Retinal pigment epithelial cell (primary cell): Measurements from ENCODE around the gene CHAC1.

ENCODE experiments used
- DNase-seq: peaks from one replicate; pipeline ENCODE4 v3.0.0-alpha.2; 2010; ENCODE audit warnings: low read depth
- H3K4me3 ChIP-seq: 2 replicates; pipeline ENCODE4 v1.5.1; 2011; ENCODE audit warnings: mild to moderate bottlenecking, low read length, control low read depth, moderate library complexity
- CTCF ChIP-seq: conservative IDR thresholded peaks from 2 replicates; pipeline ENCODE4 v1.5.1; 2011; ENCODE audit warnings: low read depth, low read length, control low read depth, inconsistent platforms

CHAC1 gene

DNA sequence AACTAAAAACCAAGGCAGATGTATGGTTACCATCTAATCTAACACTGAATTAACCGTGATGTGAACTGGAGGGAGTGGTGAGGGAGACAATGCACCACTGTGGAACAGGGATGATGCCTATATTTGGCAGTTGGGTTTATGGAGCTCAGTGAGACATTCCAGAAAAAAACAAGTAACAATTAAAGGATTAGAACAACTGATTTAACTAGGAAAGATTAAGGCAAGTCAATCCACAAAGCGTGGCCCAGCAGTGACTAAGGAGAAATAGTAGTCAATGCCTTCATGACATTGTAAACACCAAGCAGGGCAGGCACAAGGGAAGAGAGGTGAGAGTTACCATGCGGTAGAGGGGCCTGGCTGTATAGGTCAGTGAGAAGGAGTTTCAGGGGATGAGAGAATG is 38.1 kb downstream of the CHAC1 start:
- DNase-seq, result peak; percentile 19
- TF ChIP-seq CTCF, result no peak
- H3K4me3 ChIP-seq, result no peak overlapping the region

- peak; percentile 37 for DNase-seq
- no peak overlapping the region for H3K4me3 ChIP-seq
- TF ChIP-seq CTCF, result no peak
Measured at GRCh38 chr15:40992241-40992741, 39.0 kb downstream of the CHAC1 start.

DNA sequence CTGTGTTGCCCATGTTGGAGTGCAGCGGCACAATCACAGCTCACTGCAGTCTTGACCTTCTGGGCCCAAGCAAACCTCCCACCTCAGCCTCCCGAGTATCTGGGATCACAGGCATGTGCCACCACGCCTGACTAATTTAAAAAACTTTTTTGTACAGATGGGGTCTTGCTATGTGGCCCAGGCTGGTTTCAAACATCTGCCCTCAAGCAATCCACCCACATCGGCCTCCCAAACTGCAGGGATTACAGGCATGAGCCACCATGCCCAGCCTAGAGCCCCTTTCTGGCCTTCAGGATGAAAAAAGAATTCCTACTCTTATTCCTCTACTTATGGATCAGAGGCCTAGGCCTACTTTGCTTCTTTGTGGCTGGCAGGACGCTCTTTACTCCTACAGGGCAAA is 39.6 kb downstream of the CHAC1 start:
- no peak for DNase-seq
- TF ChIP-seq CTCF, result no peak
- H3K4me3 ChIP-seq, result no peak overlapping the region

DNA sequence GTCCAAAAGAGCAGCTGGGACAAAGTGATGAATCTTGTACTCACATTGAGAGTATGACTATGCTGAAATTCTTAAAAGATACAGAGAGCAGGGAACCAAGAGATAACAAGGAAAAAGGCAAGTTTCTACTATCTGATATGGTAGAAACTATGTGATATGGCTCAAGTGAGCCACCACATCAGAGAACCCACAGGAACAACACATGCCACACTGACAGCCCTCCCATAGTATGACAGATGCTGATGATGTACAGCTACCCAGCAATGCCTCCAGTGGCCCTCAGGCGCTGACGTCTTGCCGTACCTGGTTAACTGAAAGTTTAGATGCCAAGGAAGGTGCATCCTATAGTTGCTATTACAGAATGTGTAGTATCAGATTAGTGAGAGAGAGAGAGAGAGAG is 42.4 kb downstream of the CHAC1 start:
- H3K4me3 ChIP-seq, result no peak overlapping the region
- no peak for DNase-seq
- no peak for TF ChIP-seq CTCF

DNA sequence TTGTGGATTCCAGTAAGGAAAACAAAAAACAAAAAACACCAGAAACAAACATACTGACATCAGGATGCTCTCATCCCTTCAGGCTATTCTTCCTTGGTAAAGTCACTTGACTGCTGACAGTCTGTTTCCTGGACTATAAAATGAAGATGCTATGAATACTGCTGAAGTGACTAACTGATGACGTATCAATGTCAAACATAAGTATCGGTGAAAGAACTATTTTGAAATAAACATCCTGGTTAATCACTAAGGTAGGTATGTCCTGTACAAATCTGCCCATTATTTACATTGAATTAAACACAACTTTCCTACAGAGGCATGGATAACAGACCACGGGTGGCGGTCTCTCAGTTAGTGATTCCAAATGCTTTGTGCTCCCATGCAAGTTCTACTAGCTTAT is 45.9 kb downstream of the CHAC1 start:
- DNase-seq, result no peak
- no peak for TF ChIP-seq CTCF
- H3K4me3 ChIP-seq, result no peak overlapping the region

GRCh38 chr15:41001524-41002214 is 48.4 kb downstream of the CHAC1 start:
- TF ChIP-seq CTCF, result no peak
- DNase-seq, result no peak
- no peak overlapping the region for H3K4me3 ChIP-seq

DNA sequence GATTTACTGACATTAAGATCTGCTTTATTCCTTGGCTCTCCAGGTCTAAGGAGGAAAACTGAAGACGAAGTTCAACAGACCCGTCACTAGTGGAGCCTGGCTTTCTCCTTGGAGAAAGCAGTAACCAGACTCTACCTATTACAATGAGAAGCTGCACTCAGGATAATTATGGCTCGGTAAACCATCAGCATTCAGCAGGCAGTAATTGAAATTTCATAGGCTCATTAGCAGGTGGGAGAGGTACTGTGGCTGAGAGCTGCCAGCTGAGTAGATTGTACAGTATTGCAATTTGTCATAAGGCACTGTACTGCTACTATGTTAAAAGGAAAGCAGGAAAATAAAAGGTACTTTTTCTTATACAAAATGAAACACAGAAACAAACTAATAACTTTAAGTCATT is 51.2 kb downstream of the CHAC1 start:
- DNase-seq, result no peak
- no peak overlapping the region for H3K4me3 ChIP-seq

More for the DNA sequence above, 51.2 kb downstream of the CHAC1 start:
- no peak for TF ChIP-seq CTCF
